Hematopoietic multipotent progenitor cell treated with erythropoietin and hydrocortisone succinate and interleukin-3 and kit ligand, for 15 days (in vitro differentiated cells): ENCODE measurements around the gene FAAP100.

Experiments used
- DNase-seq: peaks from one replicate; pipeline ENCODE4 v3.0.0-alpha.2; 2015; ENCODE audit warnings: low spot score

Gene FAAP100

GRCh38 chr17:81575836-81576235 lies 23.7 kb upstream of the FAAP100 start:
- DNase-seq: no peak

GRCh38 chr17:81574643-81574956 lies 22.4 kb upstream of the FAAP100 start:
- no peak for DNase-seq

- DNase-seq: no peak
Observed at GRCh38 chr17:81573794-81574642, 21.9 kb upstream of the FAAP100 start.

- DNase-seq: no peak
Observed at GRCh38 chr17:81572563-81573168, 20.5 kb upstream of the FAAP100 start.

- no peak for DNase-seq
Observed at GRCh38 chr17:81570964-81571363, 18.8 kb upstream of the FAAP100 start.

- DNase-seq: no peak
Observed at GRCh38 chr17:81569986-81570514, 17.9 kb upstream of the FAAP100 start.

- DNase-seq: no peak
Observed at GRCh38 chr17:81568416-81568815, 16.3 kb upstream of the FAAP100 start.

- DNase-seq: no peak
Observed at GRCh38 chr17:81567191-81567590, 15.0 kb upstream of the FAAP100 start.

- DNase-seq: no peak
Observed at GRCh38 chr17:81566461-81567126, 14.4 kb upstream of the FAAP100 start.

- DNase-seq: no peak
Observed at GRCh38 chr17:81565231-81565630, 13.1 kb upstream of the FAAP100 start.

- DNase-seq: no peak
Observed at GRCh38 chr17:81564778-81565177, 12.6 kb upstream of the FAAP100 start.

- no peak for DNase-seq
Observed at GRCh38 chr17:81563861-81564586, 11.9 kb upstream of the FAAP100 start.

GRCh38 chr17:81561494-81561885 lies 9.3 kb upstream of the FAAP100 start:
- DNase-seq: peak; percentile 17

GRCh38 chr17:81558941-81559806 lies 7.0 kb upstream of the FAAP100 start:
- no peak for DNase-seq

GRCh38 chr17:81558115-81558468 lies 5.9 kb upstream of the FAAP100 start:
- no peak for DNase-seq

- DNase-seq: no peak
Observed at GRCh38 chr17:81557276-81558114, 5.3 kb upstream of the FAAP100 start.

- no peak for DNase-seq
Observed at GRCh38 chr17:81556863-81557262, 4.7 kb upstream of the FAAP100 start.

GRCh38 chr17:81556175-81556691 lies 4.1 kb upstream of the FAAP100 start:
- no peak for DNase-seq

GRCh38 chr17:81553616-81554181 lies 1.5 kb upstream of the FAAP100 start:
- DNase-seq: no peak
